Panc1 (cell line): ENCODE measurements around the gene AATK. TPM values are rescaled to one million over a fixed set of nuclear protein-coding genes. Genes with fewer than 3 reads are reported as not detected.

ENCODE experiments used
- ATAC-seq: fragments of 200-7000 bp; cut with Tn5 transposase; 2 replicates; pipeline ENCODE4 v1.9.1; 2020; ENCODE audit warnings: mild to moderate bottlenecking, moderate library complexity
- BruUV-seq: library from RNA; stranded (reverse); fragments of 400-500 nt; replicated peaks from 2 replicates; lab custom pipeline; 2021; lab: Mats Ljungman, UMichigan
- CTCF ChIA-PET: fragments of 300-600 bp; sonication (Branson Sonifier 250); formaldehyde crosslinking; loops from one replicate; lab custom pipeline; 2022; ENCODE audit warnings: antibody characterized with exemption; lab: Charles Lee
- POLR2A ChIA-PET: fragments of 300-600 bp; sonication (Branson Sonifier 250); formaldehyde crosslinking; loops from one replicate; lab custom pipeline; 2022; ENCODE audit warnings: antibody characterized with exemption; lab: Charles Lee
- DNase-seq: peaks from one replicate; pipeline ENCODE4 v3.0.0-alpha.2; 2010; ENCODE audit warnings: low read depth, low spot score
- H3K27ac ChIP-seq: 2 replicates; pipeline ENCODE4 v1.5.1; 2011; ENCODE audit warnings: mild to moderate bottlenecking, low read length, inconsistent platforms
- H3K27me3 ChIP-seq: fragments of 200-500 bp; sonication (Bioruptor generic); 2 replicates; pipeline ENCODE4 v1.6.0; 2014; ENCODE audit warnings: low read length, inconsistent platforms; ENCODE audit not compliant: control insufficient read depth, insufficient read depth
- H3K36me3 ChIP-seq: fragments of 200-500 bp; sonication (Bioruptor generic); 2 replicates; pipeline ENCODE4 v1.5.1; 2014; ENCODE audit warnings: inconsistent platforms, mild to moderate bottlenecking, low read length, moderate library complexity; ENCODE audit not compliant: control insufficient read depth, insufficient read depth
- H3K4me1 ChIP-seq: 2 replicates; pipeline ENCODE4 v1.5.1; 2011; ENCODE audit warnings: inconsistent platforms, mild to moderate bottlenecking, low read length, moderate library complexity; ENCODE audit not compliant: control insufficient read depth, insufficient read depth
- H3K4me3 ChIP-seq, 2 experiments: 2 replicates each; pipeline ENCODE4 v1.5.1; 2011 to 2012; ENCODE audit warnings: low read depth in 2 of 2, low read length in 2 of 2, mild to moderate bottlenecking in 2 of 2, inconsistent platforms in 1 of 2, moderate library complexity in 1 of 2
- H3K9me3 ChIP-seq: fragments of 200-500 bp; sonication (Bioruptor generic); 2 replicates; pipeline ENCODE4 v1.5.1; 2014; ENCODE audit warnings: low read depth, mild to moderate bottlenecking, inconsistent platforms, low read length, moderate library complexity; ENCODE audit not compliant: control insufficient read depth, insufficient read depth
- POLR2AphosphoS5 ChIP-seq: IDR thresholded peaks from 2 replicates; pipeline ENCODE4 v1.6.1; 2012; ENCODE audit warnings: mild to moderate bottlenecking, low read depth, low read length, moderate library complexity
- SIN3A ChIP-seq: IDR thresholded peaks from 2 replicates; pipeline ENCODE4 v1.6.1; 2012; ENCODE audit warnings: low read depth, mild to moderate bottlenecking, low read length, moderate library complexity, borderline replicate concordance; ENCODE audit not compliant: insufficient read depth
- TCF7L2 ChIP-seq: IDR thresholded peaks from 2 replicates; pipeline ENCODE4 v1.6.1; 2011; ENCODE audit warnings: mild to moderate bottlenecking, low read depth, low read length, inconsistent platforms
- in situ Hi-C: cut with HindIII; loops from 2 replicates; pipeline ENCODE4 v1.10.0; 2016; ENCODE audit warnings: low sequenced_read_pairs, low pct_unique_long_range_greater_than_20kb
- intact Hi-C: fragments of 100-400 bp; cut with micrococcal nuclease; formaldehyde crosslinking; loops from one replicate; pipeline ENCODE4 v1.10.0; 2022; ENCODE audit not compliant: unreplicated experiment
- total RNA-seq: library from RNA; stranded (reverse); gene quantifications from one replicate; pipeline ENCODE4 v1.2.1, GENCODE V29; 2021; ENCODE audit not compliant: unreplicated experiment
- TF ChIP-seq, protein P1 (sequence below): fragments of 450-650 bp; IDR thresholded peaks from 2 replicates; pipeline ENCODE4 v1.5.1; 2017; ENCODE audit warnings: mild to moderate bottlenecking
- TF ChIP-seq, protein P2 (sequence below), 2 experiments: IDR thresholded peaks; 2 replicates each; pipeline ENCODE4 v1.6.1; 2011 to 2012; ENCODE audit warnings: low read depth in 2 of 2, control low read depth in 1 of 2, low read length in 1 of 2, mild to moderate bottlenecking in 1 of 2, moderate library complexity in 1 of 2; ENCODE audit not compliant: insufficient read depth in 1 of 2

AATK gene
- total RNA-seq, 1 experiment from 2014 or later = 3.7 TPM

DNA sequence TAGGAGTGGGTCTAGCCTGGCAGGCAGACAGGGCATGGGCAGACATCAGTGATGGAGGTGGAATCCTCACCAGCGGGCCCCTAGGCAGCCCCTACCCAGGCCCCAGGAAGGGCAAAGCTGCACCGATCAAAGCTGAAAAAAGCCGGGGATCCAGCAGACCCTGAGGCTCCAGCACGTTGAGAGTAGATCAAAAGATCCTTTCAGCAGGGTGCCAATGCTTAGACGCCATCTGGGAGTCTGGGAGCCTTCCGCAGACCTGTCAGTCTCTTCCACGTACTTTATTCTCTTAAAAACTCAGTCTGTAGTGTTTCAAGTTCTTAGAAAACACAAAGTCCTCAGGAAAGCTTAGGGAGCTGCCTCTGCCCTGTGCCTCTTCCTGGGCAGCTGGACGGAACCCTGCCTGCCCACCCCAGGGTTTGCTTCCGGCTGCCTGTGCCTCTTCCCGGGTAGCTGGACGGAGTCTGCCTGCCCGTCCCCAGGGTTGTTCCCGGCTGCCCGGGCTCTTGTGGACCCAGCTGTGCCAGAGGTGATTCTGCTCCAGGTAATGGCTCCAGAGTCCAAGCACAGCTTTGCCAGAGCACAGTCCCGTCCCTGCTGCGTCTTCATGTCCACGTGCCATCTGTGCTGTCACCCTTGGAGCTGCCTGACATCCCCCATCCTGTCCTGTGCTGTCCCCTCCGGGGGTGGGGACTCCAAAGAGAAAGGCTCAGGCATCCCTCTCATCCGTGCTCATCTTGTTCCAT, 51.5 kb downstream of the AATK start:
- ATAC-seq (no peak), DNase-seq (no peak)
- Histone ChIP-seq H3K36me3 (peaks cover 2% of the 10 kb centered on the region), H3K27ac (no peak overlapping the region), H3K27me3 (no peaks in the 10 kb centered on the region), H3K4me1 (peaks cover 34% of the 10 kb centered on the region), H3K4me3 (no peak overlapping the region), H3K9me3 (no peaks in the 10 kb centered on the region)
- ChIA-PET POLR2A (interaction anchor here (0.6 kb wide), 1 partner anchor 305 kb away, joined by 7 read pairs; no protein-coding TSS in a partner anchor), CTCF (interaction anchor here (0.6 to 0.8 kb wide), 2 partner anchors 11 to 13 kb away, joined by 3 read pairs; no protein-coding TSS in a partner anchor)
- no peak for TF ChIP-seq POLR2AphosphoS5
- TF ChIP-seq, protein P1, sequence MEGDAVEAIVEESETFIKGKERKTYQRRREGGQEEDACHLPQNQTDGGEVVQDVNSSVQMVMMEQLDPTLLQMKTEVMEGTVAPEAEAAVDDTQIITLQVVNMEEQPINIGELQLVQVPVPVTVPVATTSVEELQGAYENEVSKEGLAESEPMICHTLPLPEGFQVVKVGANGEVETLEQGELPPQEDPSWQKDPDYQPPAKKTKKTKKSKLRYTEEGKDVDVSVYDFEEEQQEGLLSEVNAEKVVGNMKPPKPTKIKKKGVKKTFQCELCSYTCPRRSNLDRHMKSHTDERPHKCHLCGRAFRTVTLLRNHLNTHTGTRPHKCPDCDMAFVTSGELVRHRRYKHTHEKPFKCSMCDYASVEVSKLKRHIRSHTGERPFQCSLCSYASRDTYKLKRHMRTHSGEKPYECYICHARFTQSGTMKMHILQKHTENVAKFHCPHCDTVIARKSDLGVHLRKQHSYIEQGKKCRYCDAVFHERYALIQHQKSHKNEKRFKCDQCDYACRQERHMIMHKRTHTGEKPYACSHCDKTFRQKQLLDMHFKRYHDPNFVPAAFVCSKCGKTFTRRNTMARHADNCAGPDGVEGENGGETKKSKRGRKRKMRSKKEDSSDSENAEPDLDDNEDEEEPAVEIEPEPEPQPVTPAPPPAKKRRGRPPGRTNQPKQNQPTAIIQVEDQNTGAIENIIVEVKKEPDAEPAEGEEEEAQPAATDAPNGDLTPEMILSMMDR = no peak
- no peak for TF ChIP-seq TCF7L2
- TF ChIP-seq SIN3A = no peak
- TF ChIP-seq, protein P2, sequence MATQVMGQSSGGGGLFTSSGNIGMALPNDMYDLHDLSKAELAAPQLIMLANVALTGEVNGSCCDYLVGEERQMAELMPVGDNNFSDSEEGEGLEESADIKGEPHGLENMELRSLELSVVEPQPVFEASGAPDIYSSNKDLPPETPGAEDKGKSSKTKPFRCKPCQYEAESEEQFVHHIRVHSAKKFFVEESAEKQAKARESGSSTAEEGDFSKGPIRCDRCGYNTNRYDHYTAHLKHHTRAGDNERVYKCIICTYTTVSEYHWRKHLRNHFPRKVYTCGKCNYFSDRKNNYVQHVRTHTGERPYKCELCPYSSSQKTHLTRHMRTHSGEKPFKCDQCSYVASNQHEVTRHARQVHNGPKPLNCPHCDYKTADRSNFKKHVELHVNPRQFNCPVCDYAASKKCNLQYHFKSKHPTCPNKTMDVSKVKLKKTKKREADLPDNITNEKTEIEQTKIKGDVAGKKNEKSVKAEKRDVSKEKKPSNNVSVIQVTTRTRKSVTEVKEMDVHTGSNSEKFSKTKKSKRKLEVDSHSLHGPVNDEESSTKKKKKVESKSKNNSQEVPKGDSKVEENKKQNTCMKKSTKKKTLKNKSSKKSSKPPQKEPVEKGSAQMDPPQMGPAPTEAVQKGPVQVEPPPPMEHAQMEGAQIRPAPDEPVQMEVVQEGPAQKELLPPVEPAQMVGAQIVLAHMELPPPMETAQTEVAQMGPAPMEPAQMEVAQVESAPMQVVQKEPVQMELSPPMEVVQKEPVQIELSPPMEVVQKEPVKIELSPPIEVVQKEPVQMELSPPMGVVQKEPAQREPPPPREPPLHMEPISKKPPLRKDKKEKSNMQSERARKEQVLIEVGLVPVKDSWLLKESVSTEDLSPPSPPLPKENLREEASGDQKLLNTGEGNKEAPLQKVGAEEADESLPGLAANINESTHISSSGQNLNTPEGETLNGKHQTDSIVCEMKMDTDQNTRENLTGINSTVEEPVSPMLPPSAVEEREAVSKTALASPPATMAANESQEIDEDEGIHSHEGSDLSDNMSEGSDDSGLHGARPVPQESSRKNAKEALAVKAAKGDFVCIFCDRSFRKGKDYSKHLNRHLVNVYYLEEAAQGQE (IDR thresholded peaks at IDR 0.05; ENCODE audit: insufficient read depth in 1 of 2, low read depth in 2 of 2, low read length in 1 of 2) = no peak
- intact Hi-C loops (no loop called here), in situ Hi-C loops (no loop called here)
- BruUV-seq = no TSS peak

DNA sequence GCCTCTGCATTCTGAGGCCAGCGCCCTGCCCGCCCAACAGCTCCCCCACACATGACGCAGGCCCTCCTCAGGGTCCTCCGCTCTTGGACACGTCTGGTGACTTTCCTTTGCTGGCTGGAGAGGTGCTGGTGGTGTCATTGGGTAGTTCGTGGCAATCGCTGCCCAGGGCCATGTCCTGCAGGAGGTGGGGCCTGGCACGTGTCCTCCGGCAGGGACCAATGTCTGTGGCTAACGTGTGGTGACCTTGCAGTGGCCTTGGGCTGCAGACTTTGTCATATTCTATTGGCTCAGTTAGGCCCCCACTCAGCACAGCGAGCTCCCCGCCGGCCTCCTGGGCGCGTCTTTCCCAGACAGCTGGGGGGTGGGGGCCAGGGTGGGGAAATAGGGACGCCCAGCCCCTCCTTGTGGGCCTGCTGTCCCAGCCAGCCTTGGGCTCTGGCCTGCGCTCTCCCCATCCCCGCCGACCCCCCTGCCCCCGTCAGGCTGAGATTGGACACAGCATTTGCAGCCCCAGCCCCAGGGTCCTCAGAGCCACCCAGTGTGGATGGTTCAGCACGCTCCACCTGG, 52.8 kb downstream of the AATK start:
- Histone ChIP-seq H3K36me3 (peaks cover 2% of the 10 kb centered on the region), H3K27ac (no peak overlapping the region), H3K9me3 (no peaks in the 10 kb centered on the region), H3K4me3 (no peak overlapping the region), H3K27me3 (no peaks in the 10 kb centered on the region), H3K4me1 (peaks cover 27% of the 10 kb centered on the region)
- in situ Hi-C loops (no loop called here), intact Hi-C loops (no loop called here)
- BruUV-seq = no TSS peak
- TF ChIP-seq, protein P1 = no peak
- TF ChIP-seq TCF7L2 = no peak
- TF ChIP-seq, protein P2 (IDR thresholded peaks at IDR 0.05; ENCODE audit: insufficient read depth in 1 of 2, low read depth in 2 of 2, low read length in 1 of 2) = no peak
- no peak for TF ChIP-seq POLR2AphosphoS5
- TF ChIP-seq SIN3A = no peak
- ChIA-PET POLR2A (interaction anchor here (0.5 kb wide), 1 partner anchor 36 kb away, joined by 4 read pairs; no protein-coding TSS in a partner anchor), CTCF (interaction anchor here (0.7 to 1.2 kb wide), 2 partner anchors 98 to 125 kb away, joined by 3 to 4 read pairs; no protein-coding TSS in a partner anchor)
- ATAC-seq = no peak
- no peak for DNase-seq
